Uterus (tissue), 4 donors: ENCODE results near the gene CPM. TPM values are rescaled to one million over a fixed set of nuclear protein-coding genes. Genes with fewer than 3 reads are reported as not detected.
A peak's percentile ranks its signal among the peaks of the same experiment; 100 is the strongest.
"Not testable (repeated sequence)": the region's sequence is repeated elsewhere in the genome, so short reads cannot be mapped to it uniquely, and the experiment has no call there.

Source experiments
- DNase-seq, 2 donors: peaks; one replicate each; pipeline ENCODE4 v3.0.0-alpha.2; 2019 to 2020
- H3K27ac ChIP-seq, 2 donors: fragments of 200-600 bp; sonication (generic); 1 replicate in 1 of 2; 2 replicates in 1 of 2; pipeline ENCODE4 v1.5.1; 2016 to 2018
- H3K27me3 ChIP-seq, 2 donors: fragments of 200-600 bp; sonication (generic); one replicate each; pipeline ENCODE4 v1.5.1; 2018 to 2019; ENCODE audit warnings: control low read depth in 1 of 2
- H3K36me3 ChIP-seq, 2 donors: fragments of 200-600 bp; sonication (generic); one replicate each; pipeline ENCODE4 v1.5.1; 2019; ENCODE audit warnings: control low read depth in 1 of 2
- H3K4me1 ChIP-seq, 2 donors: fragments of 200-600 bp; sonication (generic); one replicate each; pipeline ENCODE4 v1.5.1; 2018 to 2019; ENCODE audit warnings: control low read depth in 1 of 2
- H3K4me3 ChIP-seq, 2 donors: fragments of 200-600 bp; sonication (generic); 1 replicate in 1 of 2; 2 replicates in 1 of 2; pipeline ENCODE4 v1.5.1; 2018 to 2019; ENCODE audit warnings: mild to moderate bottlenecking in 1 of 2
- H3K9me3 ChIP-seq, 2 donors: fragments of 200-600 bp; sonication (generic); one replicate each; pipeline ENCODE4 v1.5.1; 2019; ENCODE audit warnings: control low read depth in 1 of 2
- CTCF ChIP-seq, 4 experiments: fragments of 200-600 bp in 2 of 4; fragments of 450-650 bp in 2 of 4; sonication (generic) in 2 of 4; IDR thresholded peaks; one replicate each; pipeline ENCODE4 v1.5.1; 2016 to 2019; ENCODE audit warnings: antibody characterized with exemption in 4 of 4, mild to moderate bottlenecking in 2 of 4, moderate library complexity in 1 of 4
- POLR2A ChIP-seq, 2 donors: fragments of 450-650 bp; IDR thresholded peaks; one replicate each; pipeline ENCODE4 v1.6.1; 2016; ENCODE audit warnings: antibody characterized with exemption in 2 of 2, mild to moderate bottlenecking in 1 of 2, moderate library complexity in 1 of 2
- intact Hi-C: fragments of 100-400 bp; cut with DNase I; formaldehyde crosslinking; loops from one replicate; pipeline ENCODE4 v1.15.1; 2023; ENCODE audit warnings: low total_unique reads
- total RNA-seq, 4 donors: library from RNA; depleted of rRNA in 3 of 4; stranded (reverse); fragments of >200 nt in 3 of 4; gene quantifications; one replicate each; pipeline versions ENCODE4 v1.1.0 to v1.2.4, GENCODE V29; 2014 to 2023
- donor health status: DM: yes; HTN: yes; CAD: no.

CPM gene
- total RNA-seq, 4 donors from 2014 or later = 4.4 to 20.0 (median 10.7) TPM

DNA sequence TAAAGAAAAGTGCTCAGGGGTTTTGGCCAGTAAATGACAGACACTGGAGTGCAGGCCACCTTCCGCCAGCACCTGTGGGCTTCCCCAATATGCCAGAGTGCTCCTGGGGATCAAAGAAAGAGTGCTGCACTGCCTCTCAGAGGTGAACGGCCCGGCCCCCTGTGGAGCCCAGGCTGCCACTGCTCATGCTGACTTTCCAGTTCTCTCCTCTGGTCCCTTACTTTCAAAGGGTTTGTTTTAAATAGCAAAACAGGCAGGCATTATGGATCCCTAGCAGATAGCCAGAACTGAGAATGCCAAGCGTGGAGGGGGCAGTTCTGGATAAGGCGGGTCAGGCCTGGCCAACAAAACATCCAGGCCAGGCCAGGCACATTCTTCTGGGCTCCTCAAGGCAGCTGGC lies 65.4 kb downstream of the CPM start:
- TF ChIP-seq POLR2A (IDR thresholded peaks at IDR 0.05) (no peak), CTCF (IDR thresholded peaks at IDR 0.05) (no peak)
- no peak overlapping the region for H3K4me3 ChIP-seq
- no peak overlapping the region for H3K27ac ChIP-seq
- H3K9me3 ChIP-seq = no peaks in the 10 kb centered on the region
- no peaks in the 10 kb centered on the region for H3K27me3 ChIP-seq
- H3K4me1 ChIP-seq = no peaks in the 10 kb centered on the region
- intact Hi-C loops = no loop called here
- no peaks in the 10 kb centered on the region for H3K36me3 ChIP-seq
- no peak for DNase-seq

DNA sequence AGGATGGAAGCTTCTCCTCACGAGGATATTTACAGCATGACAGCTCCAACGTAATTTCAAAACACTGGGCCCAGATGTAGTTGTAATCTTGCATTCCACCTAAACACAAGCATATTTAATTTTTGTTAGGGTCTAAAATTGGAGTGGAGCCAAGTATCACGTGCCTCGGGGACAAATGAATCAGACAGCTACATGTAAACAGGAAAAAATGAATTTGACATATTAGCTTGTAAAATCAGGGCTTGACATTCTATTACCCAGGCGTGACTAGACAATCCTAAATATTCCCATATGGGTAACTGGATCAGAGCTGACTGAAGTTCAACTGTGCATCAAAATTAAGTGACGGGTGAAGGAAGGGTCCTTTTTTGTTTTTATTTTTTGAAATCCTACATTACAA lies 66.0 kb downstream of the CPM start:
- Histone ChIP-seq H3K9me3 (no peaks in the 10 kb centered on the region), H3K27me3 (no peaks in the 10 kb centered on the region), H3K36me3 (no peaks in the 10 kb centered on the region), H3K4me1 (no peaks in the 10 kb centered on the region), H3K4me3 (no peak overlapping the region), H3K27ac (no peak overlapping the region)
- TF ChIP-seq CTCF (IDR thresholded peaks at IDR 0.05) (no peak), POLR2A (IDR thresholded peaks at IDR 0.05) (no peak)
- DNase-seq = no peak
- intact Hi-C loops = no loop called here

GRCh38 chr12:68865399-68866164 lies 67.4 kb downstream of the CPM start:
- Histone ChIP-seq H3K27ac (no peak overlapping the region), H3K36me3 (no peaks in the 10 kb centered on the region), H3K27me3 (no peaks in the 10 kb centered on the region), H3K9me3 (no peaks in the 10 kb centered on the region), H3K4me1 (no peaks in the 10 kb centered on the region), H3K4me3 (no peak overlapping the region)
- TF ChIP-seq POLR2A (IDR thresholded peaks at IDR 0.05) (no peak), CTCF (IDR thresholded peaks at IDR 0.05) (no peak)
- intact Hi-C loops = no loop called here
- DNase-seq = no peak

DNA sequence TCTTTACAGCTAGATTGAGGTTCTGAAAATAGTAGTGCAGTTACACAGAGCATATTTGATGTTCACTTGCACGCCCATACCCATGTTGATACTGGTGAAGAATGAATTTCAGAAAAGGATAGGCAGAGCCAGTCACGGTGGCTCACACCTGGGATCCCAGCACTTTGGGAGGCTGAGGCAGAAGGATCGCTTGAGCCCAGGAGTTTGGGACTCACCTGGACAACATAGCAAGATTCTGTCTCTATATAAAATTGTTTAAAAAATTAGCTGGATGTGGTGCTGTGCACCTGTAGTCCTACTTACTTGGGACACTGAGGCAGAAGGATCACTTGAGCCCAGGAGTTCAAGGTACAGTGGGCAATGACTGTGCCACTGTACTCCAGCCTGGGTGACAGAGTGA lies 68.4 kb downstream of the CPM start:
- Histone ChIP-seq H3K36me3 (no peaks in the 10 kb centered on the region), H3K4me3 (no peak overlapping the region), H3K4me1 (no peaks in the 10 kb centered on the region), H3K27ac (no peak overlapping the region), H3K9me3 (no peaks in the 10 kb centered on the region), H3K27me3 (no peaks in the 10 kb centered on the region)
- no peak for TF ChIP-seq POLR2A (IDR thresholded peaks at IDR 0.05)
- TF ChIP-seq CTCF (IDR thresholded peaks at IDR 0.05) = no peak
- DNase-seq = no peak
- intact Hi-C loops = no loop called here

DNA sequence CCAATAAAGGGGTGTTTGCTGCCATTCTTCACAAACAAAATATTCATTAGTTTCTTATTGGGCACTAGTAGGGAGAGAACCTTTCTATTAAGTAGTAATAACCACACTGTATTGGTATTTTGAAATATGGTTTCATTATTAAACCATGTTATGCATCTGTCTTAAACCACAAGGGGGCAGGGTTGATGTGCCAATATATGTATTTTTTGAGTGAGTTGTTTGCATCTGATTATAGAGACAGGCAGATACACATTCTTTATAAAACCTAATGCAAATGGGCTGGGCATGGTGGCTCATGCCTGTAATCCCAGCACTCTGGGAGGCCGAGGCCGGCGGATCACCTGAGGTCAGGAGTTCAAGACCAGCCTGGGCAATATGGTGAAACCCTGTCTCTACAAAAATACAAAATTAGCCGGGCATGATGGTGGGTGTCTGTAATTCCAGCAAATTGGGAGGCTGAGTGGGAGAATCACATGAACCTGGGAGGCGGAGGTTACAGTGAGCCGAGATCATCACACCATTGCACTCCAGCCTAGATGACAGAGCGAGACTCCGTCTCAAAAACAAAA lies 69.0 kb downstream of the CPM start:
- H3K4me1 ChIP-seq, H3K27ac ChIP-seq, H3K36me3 ChIP-seq, H3K27me3 ChIP-seq, intact Hi-C loops, DNase-seq, H3K4me3 ChIP-seq, H3K9me3 ChIP-seq: not testable (repeated sequence)
- peak; percentile 25 to 41 (median 32) for TF ChIP-seq CTCF (IDR thresholded peaks at IDR 0.05)
